GM18526 (cell line): Measurements from ENCODE around the gene NTN4.

ENCODE experiments used
- POLR2A ChIP-seq: IDR thresholded peaks from 3 replicates; pipeline ENCODE4 v1.6.1; 2011; ENCODE audit not compliant: insufficient read length; ENCODE audit errors: extremely low read depth

NTN4 gene

DNA sequence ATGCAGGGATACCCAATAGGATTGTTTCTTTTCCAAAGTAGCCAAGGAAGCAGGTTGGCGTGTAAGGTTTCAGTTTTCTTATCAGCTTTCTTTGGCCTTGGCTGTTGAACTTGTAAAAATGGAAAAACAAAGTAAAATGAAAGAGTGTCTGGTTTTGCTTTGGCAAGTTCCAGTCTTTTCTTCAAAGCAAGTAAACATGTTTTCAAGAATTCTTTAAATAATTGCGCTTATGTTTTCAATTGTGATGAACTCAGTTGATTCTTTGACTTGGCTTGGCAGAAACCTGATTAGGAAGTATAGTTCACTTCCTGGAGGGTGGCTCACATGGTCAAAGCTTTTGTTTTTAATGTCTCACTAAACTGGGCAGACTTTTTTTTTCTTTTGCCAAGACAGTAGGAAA, 127.0 kb downstream of the NTN4 start:
- no peak for TF ChIP-seq POLR2A

DNA sequence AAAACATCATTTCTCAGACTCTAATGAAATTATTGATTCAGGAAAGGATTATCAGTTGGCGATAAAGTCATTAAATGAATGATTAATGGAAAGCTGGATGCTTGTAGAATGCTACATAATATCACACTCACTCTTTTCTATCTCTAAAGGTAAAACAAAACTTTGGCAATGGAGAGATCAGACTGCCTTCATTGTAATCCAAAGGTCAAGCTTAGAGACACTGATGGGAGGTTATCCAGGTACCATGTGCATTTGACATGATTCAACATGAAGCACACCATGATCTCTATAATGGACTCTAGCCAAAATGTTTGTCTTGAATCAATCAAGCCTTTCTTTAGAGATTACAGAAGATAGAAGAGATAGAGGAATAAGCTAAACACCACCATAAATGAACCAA, 129.2 kb downstream of the NTN4 start:
- no peak for TF ChIP-seq POLR2A

GRCh38 chr12:95658386-95658785, 132.2 kb downstream of the NTN4 start:
- TF ChIP-seq POLR2A: no peak

DNA sequence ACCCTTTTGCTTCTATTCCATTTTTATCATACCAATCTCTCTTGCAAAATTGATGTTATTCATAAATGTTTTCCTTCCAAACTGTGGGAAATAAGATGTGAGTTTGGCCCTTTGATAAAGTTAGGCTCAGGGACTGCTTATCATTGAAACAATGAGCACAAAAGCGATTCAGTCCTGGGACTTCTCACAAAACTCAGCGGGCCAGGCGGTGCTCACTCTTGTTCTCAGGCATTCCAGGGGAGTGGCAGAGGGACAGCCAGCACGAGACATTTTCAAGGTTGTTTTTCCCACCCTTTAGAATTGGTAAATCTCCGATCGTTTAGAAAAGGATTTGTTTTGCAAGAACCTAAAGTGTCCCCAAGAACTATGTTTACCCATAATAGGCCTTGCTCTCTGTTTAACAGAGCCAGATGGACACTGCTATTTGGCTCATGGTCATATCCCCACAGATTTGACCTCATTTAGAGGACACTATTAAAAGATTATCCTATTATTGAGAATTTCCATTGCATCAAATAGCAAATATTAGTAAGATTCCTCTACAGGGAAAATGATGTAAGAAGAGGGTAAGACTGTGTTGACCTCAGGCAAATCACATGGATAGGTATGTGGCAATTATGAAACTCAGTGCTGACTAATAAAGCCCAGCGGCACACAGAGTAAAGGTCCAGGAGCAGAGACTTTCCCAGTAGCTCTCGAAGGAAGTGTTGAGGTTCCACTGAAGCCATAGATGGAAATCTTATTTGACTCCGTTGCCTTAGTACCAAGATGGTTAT, 136.6 kb downstream of the NTN4 start:
- TF ChIP-seq POLR2A: no peak

DNA sequence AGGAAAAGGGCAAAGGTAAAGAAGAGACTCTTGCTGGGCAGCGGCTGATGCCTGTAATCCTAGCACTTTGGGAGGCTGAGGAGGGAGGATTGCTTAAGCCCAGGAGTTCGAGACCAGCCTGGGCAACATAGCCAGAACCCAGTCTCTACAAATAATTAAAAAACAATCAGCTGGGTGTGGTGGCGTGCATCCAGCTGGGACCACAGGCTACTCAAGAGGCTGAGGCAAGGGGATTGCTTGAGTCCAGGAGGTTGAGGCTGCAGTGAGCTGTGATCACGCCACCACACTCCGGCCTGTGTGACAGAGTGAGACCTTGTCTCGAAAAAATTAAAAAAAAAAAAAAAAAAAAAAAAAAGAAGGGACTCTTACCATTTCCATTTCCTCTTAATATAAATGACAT, 138.9 kb downstream of the NTN4 start:
- no peak for TF ChIP-seq POLR2A

DNA sequence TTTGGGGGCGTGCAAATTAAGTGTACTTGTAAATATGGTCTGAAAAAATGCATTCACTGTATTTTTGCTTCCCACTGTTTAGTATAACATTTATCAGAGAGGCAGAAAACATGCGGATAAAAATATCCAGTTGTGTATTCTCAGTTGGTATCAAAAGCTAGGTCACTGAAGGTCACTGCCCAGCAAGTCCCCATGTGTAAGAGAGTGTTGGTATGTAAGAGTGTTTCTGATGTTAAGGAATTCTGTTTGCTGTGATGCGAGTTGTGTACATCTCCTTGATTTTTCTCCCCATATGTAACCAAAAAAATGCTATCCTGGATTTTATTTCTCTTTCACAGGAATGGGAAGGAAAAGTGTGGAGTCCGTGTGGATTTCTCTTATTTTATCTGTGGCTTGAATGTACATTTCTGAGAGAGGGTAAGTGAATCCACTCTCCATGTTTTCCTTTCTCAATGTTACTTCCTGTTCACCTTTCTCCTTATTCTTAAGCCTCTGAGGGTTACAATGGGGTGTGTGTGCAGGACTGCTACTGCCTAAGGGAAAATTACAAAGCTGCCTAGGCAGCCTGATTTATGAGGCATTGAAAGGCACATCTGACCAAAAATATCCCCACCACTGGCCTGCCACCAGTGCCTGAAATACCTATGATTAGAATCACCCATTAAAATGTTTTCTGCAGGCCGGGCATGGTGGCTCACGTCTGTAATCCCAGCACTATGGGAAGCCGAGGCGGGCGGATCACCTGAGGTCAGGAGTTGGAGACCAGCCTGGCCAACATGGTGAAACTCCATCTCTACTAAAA, 141.4 kb downstream of the NTN4 start:
- no peak for TF ChIP-seq POLR2A

DNA sequence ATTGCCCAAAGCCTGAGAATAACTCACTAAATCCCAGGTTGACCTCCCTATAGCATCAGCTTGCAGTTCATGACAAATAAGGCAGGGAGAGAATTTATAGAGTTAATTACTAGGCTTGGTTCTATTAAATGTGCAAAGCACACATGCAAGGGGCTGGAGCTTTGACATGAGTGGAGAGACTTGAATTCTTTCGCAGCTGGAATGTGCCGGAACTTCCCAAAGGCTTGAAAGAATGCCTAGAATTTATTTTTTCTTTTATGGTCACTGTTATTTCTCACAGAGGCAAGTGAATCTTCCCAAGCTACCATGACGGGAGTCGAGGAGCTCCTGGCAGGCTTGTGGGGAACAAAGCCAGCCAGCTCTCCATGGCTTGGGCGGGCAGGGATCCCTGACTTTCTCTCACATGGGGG, 143.8 kb downstream of the NTN4 start:
- no peak for TF ChIP-seq POLR2A

- no peak for TF ChIP-seq POLR2A
Measured at GRCh38 chr12:95643256-95643655, 147.3 kb downstream of the NTN4 start.

- TF ChIP-seq POLR2A: no peak
Measured at GRCh38 chr12:95642583-95642982, 148.0 kb downstream of the NTN4 start.

GRCh38 chr12:95641299-95641952, 149.1 kb downstream of the NTN4 start:
- TF ChIP-seq POLR2A: no peak

DNA sequence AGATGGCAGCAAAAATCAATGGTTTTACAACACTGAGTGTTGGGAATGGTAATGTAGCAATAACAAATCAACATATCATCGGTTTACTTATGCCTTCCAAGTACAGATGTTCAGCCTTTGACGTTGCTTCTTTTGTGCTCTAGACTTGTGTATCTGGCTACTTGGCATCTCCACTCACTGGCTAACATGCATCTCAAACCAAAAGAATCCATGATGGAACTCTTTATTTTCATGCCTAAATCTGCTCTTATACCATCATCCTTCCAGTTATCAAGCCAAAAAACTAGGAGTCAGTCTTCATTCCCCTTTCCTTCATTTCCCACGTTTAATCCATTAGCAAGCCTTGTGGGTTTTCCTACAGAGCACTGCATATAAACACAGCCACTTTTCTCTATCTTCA, 150.0 kb downstream of the NTN4 start:
- TF ChIP-seq POLR2A: no peak

DNA sequence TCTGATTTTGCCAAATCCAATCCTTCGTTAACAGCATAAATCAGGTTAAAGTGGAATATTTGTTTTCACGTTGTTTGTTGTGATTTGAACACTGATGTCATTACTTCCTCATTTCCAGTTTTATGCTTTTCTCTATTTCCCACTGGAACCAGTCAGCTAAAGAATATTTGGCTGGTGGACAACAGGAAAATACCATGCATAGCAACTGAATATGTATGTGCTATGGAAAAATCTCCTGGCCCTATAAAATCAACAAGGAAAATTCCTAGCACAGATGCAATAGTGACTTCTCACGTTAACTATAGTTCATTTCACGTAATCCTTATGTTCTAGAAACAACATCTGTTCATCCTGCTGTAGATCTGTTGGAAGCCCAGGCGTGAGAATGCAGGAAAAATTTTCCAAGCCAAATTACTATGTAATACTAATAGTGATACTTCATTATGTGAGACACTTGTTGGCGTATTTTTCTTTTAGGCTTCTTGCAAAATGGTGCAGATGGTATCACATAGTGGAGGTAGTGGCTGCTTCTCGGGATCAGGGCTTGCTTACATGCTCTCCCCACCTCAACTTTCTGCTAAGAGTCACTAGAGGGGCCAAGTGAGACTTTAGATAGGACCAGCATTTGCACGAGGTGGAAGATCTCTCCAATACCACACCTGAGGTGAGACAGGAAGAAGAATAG, 153.0 kb downstream of the NTN4 start:
- no peak for TF ChIP-seq POLR2A

GRCh38 chr12:95637010-95637409, 153.6 kb downstream of the NTN4 start:
- no peak for TF ChIP-seq POLR2A

DNA sequence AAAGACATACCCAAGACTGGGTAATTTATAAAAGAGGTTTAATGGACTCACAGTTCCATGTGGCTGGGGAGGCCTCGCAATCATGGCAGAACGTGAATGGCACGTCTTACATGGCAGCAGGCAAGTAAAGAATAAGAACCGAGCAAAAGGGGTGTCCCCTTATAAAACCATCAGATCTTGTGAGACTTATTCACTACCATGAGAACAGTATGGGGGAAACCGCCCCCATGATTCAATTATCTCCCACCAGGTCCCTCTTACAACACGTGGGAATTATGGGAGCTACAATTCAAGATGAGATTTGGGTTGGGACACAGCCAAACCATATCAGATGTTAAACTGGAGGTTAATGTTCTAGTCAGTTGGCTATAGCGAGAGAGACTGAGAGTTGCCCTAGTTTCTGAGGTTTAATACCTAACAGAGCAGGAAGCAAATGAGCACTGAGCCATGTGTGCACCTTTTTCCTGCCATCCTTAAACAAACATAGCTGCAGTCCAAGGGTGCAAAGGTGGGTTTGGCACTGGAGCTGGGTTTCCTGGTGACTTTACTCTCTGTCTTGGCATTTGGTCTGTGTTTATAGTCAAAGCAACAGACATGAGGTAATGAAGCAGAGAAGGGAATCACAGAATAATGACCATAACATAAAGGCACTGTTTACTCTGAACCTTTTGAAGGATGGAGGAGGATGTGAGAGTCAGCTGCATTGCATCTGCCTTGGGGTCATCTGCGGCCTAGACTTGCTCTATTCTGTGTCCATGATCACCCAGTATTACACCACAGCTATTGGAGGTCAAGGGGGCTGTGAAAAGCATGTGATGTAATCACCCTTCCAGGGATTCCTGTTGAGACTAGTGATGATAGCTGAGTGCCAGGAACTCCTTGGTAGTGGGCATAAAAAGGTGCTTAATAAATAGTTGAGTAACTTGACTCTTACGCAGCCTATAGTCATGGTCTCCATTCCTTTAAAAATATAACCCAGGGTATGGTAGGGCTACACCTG, 155.6 kb downstream of the NTN4 start:
- no peak for TF ChIP-seq POLR2A
